DMS114 treated with DMSO at 0.1 percent for 48 hours (cell line): ENCODE results near the gene SACS.

ENCODE experiments used
- DNase-seq: peaks from one replicate; lab custom pipeline; 2025; ENCODE audit not compliant: unreplicated experiment; lab: John Stamatoyannopoulos, UW

The SACS gene

GRCh38 chr13:23372264-23372906, 61.1 kb downstream of the SACS start:
- no peak for DNase-seq

DNA sequence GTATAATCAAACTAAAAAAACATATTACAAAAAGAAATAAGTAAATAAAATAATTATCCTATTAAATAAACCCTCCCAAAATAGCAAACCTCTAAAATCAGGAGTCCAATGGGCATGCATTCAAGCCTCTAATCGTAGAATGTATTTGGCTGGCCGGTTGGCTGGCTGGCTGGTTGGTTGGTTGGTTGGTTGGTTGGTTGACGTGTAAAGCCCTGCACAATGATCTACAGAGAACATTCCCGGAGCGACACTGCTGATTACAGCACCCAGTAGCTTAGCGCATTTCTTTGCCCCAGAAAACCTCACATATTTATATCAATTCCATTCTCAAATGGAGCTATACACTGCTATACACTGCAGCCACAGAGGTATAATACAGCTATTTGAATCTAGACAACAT, 65.6 kb downstream of the SACS start:
- DNase-seq = no peak

DNA sequence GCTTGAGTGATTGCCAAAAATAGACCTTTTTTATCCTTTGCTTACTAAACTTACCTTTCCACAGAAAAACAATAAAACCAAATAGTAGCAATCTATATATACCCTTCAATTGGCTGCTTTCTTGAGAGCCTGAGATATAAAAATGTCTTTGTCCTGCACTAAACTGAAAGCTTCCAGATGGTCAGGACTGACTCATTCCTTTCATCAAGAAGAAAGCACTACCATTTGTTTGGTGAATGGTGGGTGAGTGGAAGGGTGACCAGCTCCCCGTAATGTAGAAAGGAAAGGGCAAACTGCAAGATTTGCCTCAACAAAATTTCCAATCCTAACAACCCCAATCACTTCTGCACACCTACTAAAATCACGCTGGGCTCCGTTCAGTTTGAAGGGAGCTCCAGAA, 67.8 kb downstream of the SACS start:
- no peak for DNase-seq

DNA sequence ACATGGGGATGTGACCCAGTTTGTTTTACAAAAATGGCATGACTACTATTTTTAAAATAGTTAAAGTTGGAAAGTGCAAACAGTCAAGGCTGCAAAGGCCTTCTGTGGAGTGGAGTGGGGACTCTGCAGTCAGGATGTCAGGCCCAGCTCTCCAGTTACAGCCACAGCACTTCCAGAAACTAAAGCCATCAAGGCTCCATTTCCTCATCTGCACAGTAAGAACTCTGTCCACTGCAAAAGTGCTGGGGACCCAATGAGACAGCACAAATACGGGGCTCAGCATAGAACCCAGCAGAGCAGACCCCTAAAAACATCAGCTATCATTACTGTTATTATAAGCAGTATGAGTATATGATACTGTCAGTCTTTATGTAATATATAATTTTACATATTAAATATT, 73.6 kb downstream of the SACS start:
- DNase-seq = no peak

DNA sequence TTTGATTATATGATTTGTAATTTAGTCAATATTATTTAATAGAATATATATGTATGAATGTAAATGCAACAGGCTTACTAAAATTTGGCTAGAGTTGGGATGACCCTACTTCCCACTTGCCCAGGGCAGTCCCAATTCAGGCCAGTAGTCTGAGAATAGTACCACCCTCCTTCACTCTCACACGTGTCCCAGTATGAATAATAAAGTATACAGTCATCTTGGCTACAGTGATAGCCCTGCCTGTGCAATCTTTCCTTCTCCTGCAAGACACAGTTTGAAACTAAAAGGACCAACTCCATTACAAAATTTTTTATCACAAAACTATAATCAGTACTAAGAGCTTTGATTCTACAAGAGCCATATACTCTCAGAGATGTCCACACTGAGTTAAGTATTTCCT, 76.2 kb downstream of the SACS start:
- no peak for DNase-seq

GRCh38 chr13:23356368-23356767, 77.1 kb downstream of the SACS start:
- DNase-seq = no peak

- no peak for DNase-seq
Measured at GRCh38 chr13:23354520-23354919, 79.0 kb downstream of the SACS start.

- no peak for DNase-seq
Measured at GRCh38 chr13:23352161-23352560, 81.3 kb downstream of the SACS start.

DNA sequence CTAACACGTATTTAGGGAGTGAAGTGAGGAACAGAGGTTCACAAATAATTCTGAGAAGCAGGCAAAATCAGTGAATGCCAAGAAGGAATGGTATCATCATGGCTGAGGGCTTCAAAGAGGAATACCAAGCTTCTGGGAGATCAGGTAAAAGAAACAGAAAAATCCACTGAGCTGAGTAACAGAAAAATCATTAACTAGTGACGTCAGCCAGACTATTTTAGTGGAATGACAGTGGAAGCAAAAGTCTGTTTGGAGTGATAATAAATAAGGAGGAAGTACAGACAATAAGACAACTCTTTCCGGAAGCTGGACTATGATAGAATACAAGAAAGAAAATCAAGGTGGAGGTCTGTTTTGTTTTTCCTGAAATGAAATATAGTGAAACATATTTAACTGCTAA, 83.5 kb downstream of the SACS start:
- no peak for DNase-seq

DNA sequence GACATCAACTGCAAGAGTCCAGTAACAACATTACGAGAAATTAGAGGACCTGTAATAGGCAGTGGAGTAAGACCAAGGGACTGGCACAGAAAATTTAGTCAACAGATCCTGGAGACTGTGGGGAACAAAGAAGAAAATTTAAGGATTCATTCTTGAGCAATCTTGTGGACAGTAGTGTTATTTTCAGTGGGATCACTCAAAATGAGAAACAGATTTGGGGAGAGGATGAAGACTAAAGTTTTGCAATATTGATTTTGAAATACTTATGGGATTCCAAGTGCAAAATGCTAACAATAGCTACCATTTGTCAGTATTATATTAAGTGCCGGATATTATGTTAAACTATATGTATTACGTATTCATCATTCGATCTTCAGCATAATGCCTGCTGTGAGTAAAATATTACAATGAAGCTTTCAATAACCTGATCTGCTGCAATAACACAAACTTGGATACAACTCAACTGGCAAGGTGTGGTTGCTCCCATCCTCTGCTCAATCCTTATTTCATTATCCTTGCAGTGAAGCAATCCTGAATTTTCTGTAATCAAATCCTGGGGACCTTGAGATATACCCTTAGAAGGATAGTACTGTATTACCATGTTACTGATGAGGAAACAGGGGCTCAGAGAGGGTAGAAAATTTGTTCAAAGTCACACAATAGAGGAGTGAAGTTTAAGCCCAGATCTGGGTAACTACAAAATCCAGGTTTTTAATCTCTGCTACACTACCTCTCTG, 84.2 kb downstream of the SACS start:
- no peak for DNase-seq

DNA sequence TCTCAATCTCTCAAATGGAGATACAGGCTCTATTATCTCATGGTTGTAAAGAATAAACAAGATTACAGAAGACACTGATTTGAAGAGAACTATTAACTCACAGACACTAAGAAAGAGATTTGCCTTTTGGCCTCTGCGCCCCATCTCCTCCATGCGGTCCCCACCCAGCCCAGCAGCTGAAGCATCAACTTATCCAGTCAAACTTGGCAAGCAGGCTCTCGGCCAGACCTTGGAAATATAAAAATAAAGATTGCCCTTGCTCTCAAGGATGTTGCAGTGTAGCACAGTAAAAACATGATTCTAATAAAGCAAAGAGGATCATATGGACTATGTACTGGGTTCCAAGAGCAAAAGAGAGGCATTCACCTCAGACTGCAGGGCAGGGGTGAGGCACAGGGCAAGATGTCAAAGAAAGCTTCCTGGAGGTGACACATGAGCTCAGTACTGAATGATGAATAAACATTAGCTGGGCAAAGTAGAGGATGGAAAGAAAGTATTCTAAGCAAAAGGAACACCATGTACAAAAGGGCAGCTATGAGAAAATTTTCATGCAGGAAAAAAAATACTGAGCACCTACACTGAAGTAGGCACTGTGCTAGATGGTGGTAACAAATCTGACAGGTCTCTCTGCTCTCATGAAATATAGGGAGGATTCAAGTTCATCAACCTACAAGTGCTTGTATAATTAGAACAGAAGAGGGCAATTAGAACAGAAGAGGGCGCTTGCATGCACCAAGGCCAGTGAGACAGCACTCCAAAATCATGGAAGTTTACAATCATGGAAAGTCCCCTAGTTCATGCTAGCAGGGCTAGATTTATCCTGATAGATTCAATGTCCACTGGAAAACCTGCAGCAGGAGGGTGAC, 85.0 kb downstream of the SACS start:
- no peak for DNase-seq

GRCh38 chr13:23347601-23348000, 85.9 kb downstream of the SACS start:
- DNase-seq = no peak

GRCh38 chr13:23344931-23345595, 88.4 kb downstream of the SACS start:
- DNase-seq = no peak

DNA sequence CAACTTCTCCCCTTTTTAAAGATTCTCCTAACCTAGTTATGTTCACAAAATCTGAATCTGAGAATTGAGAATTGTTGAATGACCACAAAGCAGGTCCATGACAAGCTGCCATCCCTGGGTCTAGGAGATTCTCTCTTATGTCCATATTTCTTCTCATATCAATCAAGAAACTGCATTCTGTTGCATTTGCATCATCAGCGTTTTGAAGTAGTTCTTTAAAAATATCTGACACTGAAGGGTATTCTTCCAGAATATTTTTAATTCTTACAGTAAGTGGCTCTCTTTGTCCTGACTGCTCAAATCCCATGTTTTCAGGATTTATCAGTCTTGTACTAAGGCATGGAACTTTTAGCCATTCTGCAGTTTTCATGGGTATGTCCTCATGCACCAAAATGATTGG, 94.3 kb downstream of the SACS start:
- DNase-seq = no peak

DNA sequence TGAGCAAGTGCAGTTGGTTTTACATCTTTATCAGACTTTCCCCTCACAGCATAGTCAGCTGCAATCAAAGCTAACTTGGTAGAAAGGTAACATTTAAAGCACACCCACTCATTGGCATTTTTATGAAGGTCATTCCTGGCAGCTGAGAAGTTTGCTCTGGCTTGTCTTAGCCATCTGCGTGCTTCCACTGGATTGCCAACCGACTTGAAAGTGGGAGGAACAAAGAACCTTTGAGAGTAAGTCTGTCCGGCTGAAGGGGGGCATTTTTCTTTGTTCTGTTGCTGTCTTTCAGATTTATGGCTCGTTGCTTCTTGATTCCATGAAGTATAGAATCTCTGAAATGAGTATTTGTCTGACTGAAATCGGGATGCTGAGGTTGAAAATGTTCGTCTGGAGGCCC, 103.1 kb downstream of the SACS start:
- DNase-seq = no peak

DNA sequence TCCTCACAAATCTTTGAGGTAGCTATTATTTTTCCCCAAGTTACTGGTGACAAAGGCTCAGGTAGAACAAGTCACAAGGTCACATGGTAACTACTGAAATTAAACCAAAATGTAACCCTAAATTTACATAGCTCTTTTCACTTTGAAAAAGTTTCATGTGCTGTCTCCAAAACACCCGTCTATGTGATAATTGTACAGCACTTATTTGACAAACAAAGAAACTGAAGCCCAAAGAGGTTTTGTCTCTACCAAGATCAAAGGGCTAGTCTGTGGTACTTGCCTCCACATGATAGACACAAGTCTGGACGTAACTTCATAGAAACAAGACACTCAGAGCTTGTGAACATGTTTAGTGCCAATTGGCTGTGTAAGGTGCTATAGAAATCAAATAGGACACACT, 108.3 kb downstream of the SACS start:
- DNase-seq = no peak

DNA sequence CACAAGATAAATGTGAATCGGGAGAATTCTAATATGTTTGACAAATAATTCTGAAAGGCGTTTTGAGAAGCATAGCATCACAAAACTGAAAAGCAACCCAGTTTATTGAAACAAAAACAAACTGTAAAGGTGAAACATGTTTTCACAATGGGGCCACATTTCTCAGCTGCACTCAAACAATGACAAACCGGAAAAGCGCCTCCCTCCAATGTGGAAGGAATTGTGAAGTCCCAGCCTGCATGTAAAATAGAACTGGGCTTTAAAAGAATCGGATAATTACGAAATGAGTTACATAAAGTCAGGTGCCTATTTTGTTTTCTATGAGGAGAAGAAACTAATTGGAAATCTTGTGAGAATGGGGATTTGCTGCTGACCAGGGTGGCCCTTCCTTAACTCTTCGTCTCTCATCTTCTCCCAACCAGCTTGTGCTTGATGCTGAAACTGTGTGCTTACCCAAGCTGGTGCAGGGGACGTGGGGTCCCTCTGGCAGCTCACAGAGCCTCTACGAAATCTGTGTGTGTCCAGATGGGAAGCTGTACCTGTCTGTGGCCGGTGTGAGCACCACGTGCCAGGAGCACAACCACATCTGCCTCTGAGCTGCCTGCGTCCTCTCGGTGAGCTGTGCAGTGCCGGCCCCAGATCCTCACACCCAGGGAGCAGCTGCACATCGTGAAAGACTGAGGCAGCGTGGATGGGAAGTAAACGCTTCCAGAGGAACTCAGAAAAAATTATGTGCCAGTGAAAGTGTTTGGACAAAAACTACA, 109.4 kb downstream of the SACS start:
- DNase-seq = no peak

GRCh38 chr13:23322353-23323336, 110.9 kb downstream of the SACS start:
- no peak for DNase-seq

DNA sequence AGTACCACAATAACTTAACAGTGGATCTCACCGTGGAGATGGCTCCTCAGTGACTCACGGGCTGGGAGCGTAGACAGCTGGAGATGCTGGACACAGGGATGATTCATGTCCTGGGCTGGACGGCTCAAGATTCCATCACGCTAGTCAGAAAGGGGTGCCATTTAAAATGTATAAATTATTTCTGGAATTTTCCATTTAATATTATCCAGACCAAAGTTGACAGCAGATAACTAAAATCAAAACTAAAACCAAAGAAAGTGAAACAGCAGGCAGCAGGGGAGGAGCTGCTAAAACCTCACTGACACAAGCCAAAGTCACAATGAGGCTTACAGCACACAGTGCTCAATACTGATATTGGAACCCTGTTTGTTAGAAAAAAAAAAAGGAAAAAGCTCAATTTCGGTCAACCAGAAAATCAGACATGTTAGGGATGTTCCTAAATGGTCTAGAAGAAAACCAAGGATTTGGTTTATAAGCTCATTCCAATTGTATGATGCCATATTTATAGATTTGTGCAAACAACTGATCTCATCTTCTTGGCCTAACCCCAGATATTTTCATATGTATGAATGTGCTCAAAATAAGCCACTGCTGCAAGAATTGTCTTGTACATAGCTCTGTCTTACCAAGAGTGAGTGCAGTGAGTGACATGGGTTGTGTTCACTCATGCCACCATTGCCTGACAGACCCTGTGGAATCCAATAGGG, 111.8 kb downstream of the SACS start:
- no peak for DNase-seq
